Psoas muscle (tissue), 8 donors: ENCODE data around the gene RTN4RL1. TPM values are rescaled to one million over a fixed set of nuclear protein-coding genes. Genes with fewer than 3 reads are reported as not detected.

Experiments used
- ATAC-seq, 4 donors: fragments of 200-7000 bp; cut with Tn5 transposase; one replicate each; pipeline ENCODE4 v1.9.1; 2020; ENCODE audit warnings: moderate library complexity in 3 of 4, mild to moderate bottlenecking in 2 of 4
- DNase-seq, 2 donors: peaks; one replicate each; pipeline ENCODE4 v3.0.0-alpha.2; 2020
- H3K27ac ChIP-seq: fragments of 200-600 bp; one replicate; pipeline ENCODE4 v1.8.0; 2022
- H3K27me3 ChIP-seq, 3 donors: fragments of 200-600 bp in 1 of 3; one replicate each; pipeline versions ENCODE4 v1.6.1 to v1.8.0; 2013 to 2022; ENCODE audit warnings: low read length in 2 of 3, mild to moderate bottlenecking in 2 of 3, moderate library complexity in 1 of 3; ENCODE audit not compliant: insufficient read depth in 3 of 3
- H3K36me3 ChIP-seq, 2 donors: fragments of 200-600 bp in 1 of 2; one replicate each; pipeline versions ENCODE4 v1.6.1 to v1.8.0; 2013 to 2022; ENCODE audit warnings: low read depth in 1 of 2, mild to moderate bottlenecking in 1 of 2, moderate library complexity in 1 of 2; ENCODE audit not compliant: insufficient read depth in 1 of 2
- H3K4me1 ChIP-seq: fragments of 200-600 bp; one replicate; pipeline ENCODE4 v1.8.0; 2022
- H3K4me3 ChIP-seq: fragments of 200-600 bp; one replicate; pipeline ENCODE4 v1.8.0; 2022; ENCODE audit warnings: mild to moderate bottlenecking
- H3K9me3 ChIP-seq: fragments of 200-600 bp; one replicate; pipeline ENCODE4 v1.8.0; 2022
- CTCF ChIP-seq: fragments of 200-600 bp; IDR thresholded peaks from one replicate; pipeline ENCODE4 v1.8.0; 2022; ENCODE audit warnings: antibody characterized with exemption
- WGBS, 3 donors: extraction: QIAGEN DNeasy Blood & Tissue Kit; methylation state at CpG; one replicate each; pipeline versions ENCODE4 v1.1.6 to v1.1.7; 2013; 5-methylcytosine and 5-hydroxymethylcytosine counted together
- intact Hi-C, 2 donors: fragments of 100-400 bp; cut with DNase I; formaldehyde crosslinking; loops; one replicate each; pipeline versions ENCODE4 v1.11.0 to v1.14.2; 2022
- polyA plus RNA-seq, 3 donors: library from polyadenylated mRNA; stranded (reverse); fragments of 200-250 nt; gene quantifications; one replicate each; pipeline ENCODE4 v1.2.3, GENCODE V29; 2013
- total RNA-seq, 4 donors: library from RNA; stranded (reverse); fragmentation: NEBNext Ultra II Directional in 2 of 4; extraction: Animal tissue kit (Norgen Biotek cat#: 25700) in 2 of 4; gene quantifications; one replicate each; pipeline versions ENCODE4 v1.2.1 to v1.2.4, GENCODE V29; 2021 to 2023
- donor health status: healthy with polysubstance abuse.
- donor health status: DM: no; HTN: no; CAD: no; lungs with moderate emphysema.
- donor health status: Bipolar disorder and iron deficiency.
- donor health status: healthy.
- donor health status: DM: yes; HTN: yes; CAD: no.
- donor health status: DM: no; HTN: no; CAD: no.
- donor health status: DM: no; HTN: no; CAD: no.
- donor health status: DM: yes; HTN: yes; CAD: no.

Gene RTN4RL1
- total and polyA plus RNA-seq, 7 donors = 0.44 to 1.8 (median 0.75) TPM

- intact Hi-C loops = loop anchor here in 1 of 2 donors (5.0 kb wide), 1 partner anchor 102 kb away; no protein-coding TSS in a partner anchor
- ATAC-seq = peak in 1 of 4 donors; percentile 21
These were observed 45.3 kb upstream of the RTN4RL1 start for GRCh38 chr17:2070241-2071023.

GRCh38 chr17:2068519-2069051 is 43.5 kb upstream of the RTN4RL1 start:
- Histone ChIP-seq H3K27ac (peak overlapping the region; percentile 75), H3K36me3 (peaks cover 0 to 45% of the 10 kb centered on the region in 2 donors), H3K4me1 (no peaks in the 10 kb centered on the region), H3K27me3 (no peaks in the 10 kb centered on the region), H3K9me3 (no peaks in the 10 kb centered on the region), H3K4me3 (no peak overlapping the region)
- DNase-seq = peak in 1 of 2 donors; percentile 33
- intact Hi-C loops = no loop called here
- WGBS, 3 donors = 70 to 75% (median 70%) methylated on average over 15 of the region's 15 CpGs
- ATAC-seq = no peak
- no peak for TF ChIP-seq CTCF

More at GRCh38 chr17:2070241-2071023, 45.3 kb upstream of the RTN4RL1 start:
- 60 to 68% (median 65%) methylated on average over 13 of the region's 13 CpGs for WGBS, 3 donors
- no peak for TF ChIP-seq CTCF
- DNase-seq = no peak
- Histone ChIP-seq H3K4me3 (no peak overlapping the region), H3K9me3 (no peaks in the 10 kb centered on the region), H3K27ac (peak overlapping the region; percentile 76), H3K4me1 (peaks cover 7% of the 10 kb centered on the region), H3K27me3 (no peaks in the 10 kb centered on the region), H3K36me3 (peaks cover 0 to 28% of the 10 kb centered on the region in 2 donors)

- no peaks in the 10 kb centered on the region for H3K27me3 ChIP-seq
- H3K36me3 ChIP-seq = peaks cover 0 to 50% of the 10 kb centered on the region in 2 donors
- no peaks in the 10 kb centered on the region for H3K4me1 ChIP-seq
- peak overlapping the region; percentile 75 for H3K27ac ChIP-seq
- ATAC-seq (no peak), DNase-seq (peak in 1 of 2 donors; percentile 29)
- WGBS, 3 donors = 58 to 70% (median 60%) methylated on average over 6 of the region's 6 CpGs
- H3K9me3 ChIP-seq = no peaks in the 10 kb centered on the region
- intact Hi-C loops = no loop called here
- no peak for TF ChIP-seq CTCF
- H3K4me3 ChIP-seq = no peak overlapping the region
These were observed 42.9 kb upstream of the RTN4RL1 start for GRCh38 chr17:2068031-2068518.

GRCh38 chr17:2067608-2068024 is 42.5 kb upstream of the RTN4RL1 start:
- intact Hi-C loops = no loop called here
- TF ChIP-seq CTCF = no peak

More at GRCh38 chr17:2067608-2068024, 42.5 kb upstream of the RTN4RL1 start:
- Histone ChIP-seq H3K36me3 (peaks cover 0 to 54% of the 10 kb centered on the region in 2 donors), H3K27me3 (no peaks in the 10 kb centered on the region), H3K9me3 (no peaks in the 10 kb centered on the region), H3K4me3 (no peak overlapping the region), H3K27ac (peak overlapping the region; percentile 75), H3K4me1 (no peaks in the 10 kb centered on the region)
- ATAC-seq = peak in 2 of 4 donors; percentile 10 to 11
- peak; percentile 39 to 71 for DNase-seq
- 46 to 53% (median 52%) methylated on average over 5 of the region's 5 CpGs for WGBS, 3 donors
